ENCODE data around the gene CLP1.

Gene CLP1

GRCh38 chr11:57657194-57658022 lies at the start of gene CLP1:
Gene CLP1 (plus strand): TSS chr11:57657762. CDS start chr11:57659477, 1,715 bp downstream.
- Histone ChIP-seq H3K27me3 (replicated peaks) (no peaks in the 10 kb centered on the region), H3K36me3 (replicated peaks) (peaks cover 25% of the 10 kb centered on the region), H3K4me3 (ENCODE audit: low read depth, low read length) (peak within 1 kb of the TSS; percentile 91), H3K27ac (peak within 1 kb of the TSS; percentile 71)
- no peak for TF ChIP-seq CTCF (IDR thresholded peaks at IDR 0.05; ENCODE audit: low read depth, low read length, missing control alignments)
- in situ Hi-C loops (cut with HindIII; ENCODE audit: low pct_ligation_motif_present, low sequenced_read_pairs) = no loop called here
- peak; percentile 100 for DNase-seq

GRCh38 chr11:57610170-57610569 lies 47.4 kb upstream of the CLP1 start:
- in situ Hi-C loops (cut with HindIII; ENCODE audit: low pct_ligation_motif_present, low sequenced_read_pairs) = no loop called here
- no peak for DNase-seq
- H3K27ac ChIP-seq = no peak overlapping the region
- no peaks in the 10 kb centered on the region for H3K36me3 ChIP-seq (replicated peaks)
- TF ChIP-seq CTCF (IDR thresholded peaks at IDR 0.05; ENCODE audit: low read depth, low read length, missing control alignments) = no peak
- H3K27me3 ChIP-seq (replicated peaks) = no peaks in the 10 kb centered on the region
- no peak overlapping the region for H3K4me3 ChIP-seq (ENCODE audit: low read depth, low read length)

GRCh38 chr11:57614234-57614772 lies 43.3 kb upstream of the CLP1 start:
- no peak for DNase-seq
- in situ Hi-C loops (cut with HindIII; ENCODE audit: low pct_ligation_motif_present, low sequenced_read_pairs) = no loop called here
- H3K36me3 ChIP-seq (replicated peaks) = no peaks in the 10 kb centered on the region

GRCh38 chr11:57615308-57615707 lies 42.3 kb upstream of the CLP1 start:
- H3K27me3 ChIP-seq (replicated peaks) = no peaks in the 10 kb centered on the region
- H3K36me3 ChIP-seq (replicated peaks) = no peaks in the 10 kb centered on the region
- in situ Hi-C loops (cut with HindIII; ENCODE audit: low pct_ligation_motif_present, low sequenced_read_pairs) = no loop called here
- no peak for DNase-seq
- TF ChIP-seq CTCF (IDR thresholded peaks at IDR 0.05; ENCODE audit: low read depth, low read length, missing control alignments) = no peak
- no peak overlapping the region for H3K27ac ChIP-seq
- no peak overlapping the region for H3K4me3 ChIP-seq (ENCODE audit: low read depth, low read length)

More at GRCh38 chr11:57614234-57614772, 43.3 kb upstream of the CLP1 start:
- Histone ChIP-seq H3K4me3 (ENCODE audit: low read depth, low read length) (no peak overlapping the region), H3K27ac (no peak overlapping the region), H3K27me3 (replicated peaks) (no peaks in the 10 kb centered on the region)
- no peak for TF ChIP-seq CTCF (IDR thresholded peaks at IDR 0.05; ENCODE audit: low read depth, low read length, missing control alignments)

- Histone ChIP-seq H3K27me3 (replicated peaks) (no peaks in the 10 kb centered on the region), H3K36me3 (replicated peaks) (no peaks in the 10 kb centered on the region), H3K4me3 (ENCODE audit: low read depth, low read length) (no peak overlapping the region), H3K27ac (no peak overlapping the region)
- no peak for TF ChIP-seq CTCF (IDR thresholded peaks at IDR 0.05; ENCODE audit: low read depth, low read length, missing control alignments)
- in situ Hi-C loops (cut with HindIII; ENCODE audit: low pct_ligation_motif_present, low sequenced_read_pairs) = no loop called here
- no peak for DNase-seq
These were observed 41.0 kb upstream of the CLP1 start for GRCh38 chr11:57616595-57616994.
